ENCODE results near the gene FCAMR. TPM values are rescaled to one million over a fixed set of nuclear protein-coding genes. Genes with fewer than 3 reads are reported as not detected.
A peak's percentile ranks its signal among the peaks of the same experiment; 100 is the strongest.
"Not testable (repeated sequence)": the region's sequence is repeated elsewhere in the genome, so short reads cannot be mapped to it uniquely, and the experiment has no call there.

The FCAMR gene
- polyA plus RNA-seq, 1 donor from 2014 or later, result not detected

GRCh38 chr1:206939841-206940587 lies 30.2 kb downstream of the FCAMR start:
- Mint-ChIP-seq H3K4me1 (peaks cover 0 to 2% (median 0%) of the 10 kb centered on the region in 3 donors), H3K27ac (no peak overlapping the region), H3K4me3 (no peak overlapping the region), H3K36me3 (no peaks in the 10 kb centered on the region), H3K9me3 (no peaks in the 10 kb centered on the region), H3K27me3 (no peaks in the 10 kb centered on the region)

DNA sequence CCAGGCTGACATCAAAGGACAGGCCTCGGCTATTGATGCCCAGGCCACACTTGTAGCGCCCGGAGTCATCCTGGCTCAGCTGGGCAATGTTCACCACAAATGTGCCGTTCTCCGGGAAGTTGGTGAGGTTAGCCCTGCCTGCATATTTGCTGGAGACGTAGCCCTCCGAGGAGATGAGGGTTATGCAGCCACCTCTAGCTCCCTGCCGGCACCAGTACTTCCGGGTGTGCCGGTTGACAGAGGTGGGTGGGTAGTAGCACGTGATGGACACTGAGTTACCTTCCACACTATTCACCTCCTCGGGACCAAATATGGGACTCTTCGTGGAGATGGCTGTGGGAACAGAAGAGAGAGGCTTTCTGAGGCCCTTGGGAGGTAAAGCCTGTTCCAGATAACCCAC lies 31.1 kb downstream of the FCAMR start:
- no peaks in the 10 kb centered on the region for H3K4me1 Mint-ChIP-seq
- no peaks in the 10 kb centered on the region for H3K9me3 Mint-ChIP-seq
- H3K27me3 Mint-ChIP-seq, result no peaks in the 10 kb centered on the region
- H3K27ac Mint-ChIP-seq, result no peak overlapping the region
- peak overlapping the region in 1 of 4 donors; percentile 18 for H3K4me3 Mint-ChIP-seq
- H3K36me3 Mint-ChIP-seq, result no peaks in the 10 kb centered on the region

DNA sequence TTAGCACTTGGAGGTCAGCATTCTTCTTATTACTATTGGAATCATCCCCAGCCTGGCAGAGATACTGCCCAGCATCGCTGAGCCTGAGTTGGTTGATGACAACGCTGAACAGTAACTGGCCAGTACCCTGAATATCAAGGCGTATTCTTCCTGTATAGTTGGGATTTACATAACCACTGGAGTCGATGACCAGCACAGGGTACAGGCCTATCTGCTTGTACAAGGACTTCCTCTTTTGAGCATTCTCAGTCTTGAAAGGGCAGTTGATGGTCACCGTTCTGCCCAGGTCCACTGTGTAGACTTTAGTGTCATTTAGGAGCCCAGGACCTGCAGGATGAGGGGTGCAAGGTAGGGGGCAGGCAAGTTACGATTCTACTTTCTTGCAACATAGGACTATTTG lies 32.8 kb downstream of the FCAMR start:
- H3K9me3 Mint-ChIP-seq, result no peaks in the 10 kb centered on the region
- peaks cover 11 to 12% (median 11%) of the 10 kb centered on the region in 3 donors for H3K4me1 Mint-ChIP-seq
- H3K27ac Mint-ChIP-seq, result no peak overlapping the region
- H3K36me3 Mint-ChIP-seq, result no peaks in the 10 kb centered on the region
- H3K27me3 Mint-ChIP-seq, result no peaks in the 10 kb centered on the region
- no peak overlapping the region for H3K4me3 Mint-ChIP-seq

- peak overlapping the region in 1 of 3 donors; percentile 25 for H3K27ac Mint-ChIP-seq
- H3K4me1 Mint-ChIP-seq, result peaks cover 28 to 30% (median 29%) of the 10 kb centered on the region in 3 donors
- no peaks in the 10 kb centered on the region for H3K36me3 Mint-ChIP-seq
- H3K27me3 Mint-ChIP-seq, result no peaks in the 10 kb centered on the region
- no peak overlapping the region for H3K4me3 Mint-ChIP-seq
- H3K9me3 Mint-ChIP-seq, result no peaks in the 10 kb centered on the region
These were observed 34.7 kb downstream of the FCAMR start for GRCh38 chr1:206935491-206936067.

DNA sequence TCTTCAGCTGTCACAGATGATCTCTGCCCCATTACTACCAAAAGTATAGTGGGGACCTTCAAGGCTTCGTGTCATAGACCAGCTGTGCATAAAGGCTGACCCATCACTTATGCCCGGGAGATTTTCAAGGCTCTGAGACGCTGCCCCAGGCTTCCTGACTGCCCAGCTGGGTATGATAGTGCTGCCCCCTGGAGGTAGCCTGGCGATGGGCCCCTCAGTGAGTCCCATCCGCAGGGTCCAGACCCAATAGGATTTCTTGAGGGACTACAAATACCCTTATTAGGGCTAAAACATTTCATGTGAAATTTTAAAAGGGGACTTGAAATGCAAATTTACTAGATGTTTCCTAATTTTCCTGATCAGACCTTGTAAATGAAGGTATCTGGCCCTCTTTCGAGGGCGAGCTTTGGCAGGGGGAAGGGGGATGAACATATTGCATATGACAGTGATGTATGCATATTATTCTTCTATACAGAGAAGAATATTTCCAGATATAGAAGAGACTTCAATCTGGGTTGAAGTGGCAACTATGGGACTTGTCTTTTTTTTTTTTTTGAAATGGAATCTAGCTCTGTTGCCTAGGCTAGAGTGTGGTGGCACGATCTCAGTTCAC lies 36.8 kb downstream of the FCAMR start:
- Mint-ChIP-seq H3K27ac (peak overlapping the region in 1 of 3 donors; percentile 97), H3K9me3 (no peaks in the 10 kb centered on the region), H3K4me3 (peak overlapping the region in 1 of 4 donors; percentile 46), H3K36me3 (no peaks in the 10 kb centered on the region), H3K4me1 (peaks cover 40 to 44% (median 43%) of the 10 kb centered on the region in 3 donors), H3K27me3 (no peaks in the 10 kb centered on the region)

DNA sequence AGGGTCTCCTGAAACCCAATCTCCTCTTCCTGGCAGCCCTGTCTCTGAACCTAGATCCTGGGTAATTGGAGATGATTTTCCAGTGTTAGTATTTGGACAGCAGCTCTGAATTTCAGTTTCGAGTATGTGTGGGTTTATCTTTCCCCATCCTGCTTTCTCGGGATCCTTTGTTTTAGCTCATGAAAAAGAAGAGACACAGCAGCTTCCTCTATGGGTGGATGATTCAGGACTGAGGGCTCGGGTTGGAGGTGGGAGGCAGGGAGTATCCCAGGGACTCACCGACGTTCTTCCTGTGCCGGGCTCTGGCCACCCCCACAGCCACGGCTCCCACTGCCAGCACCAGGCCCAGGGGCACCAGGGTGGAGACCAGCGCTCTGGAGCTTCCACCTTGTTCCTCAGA lies 38.1 kb downstream of the FCAMR start:
- Mint-ChIP-seq H3K27me3 (no peaks in the 10 kb centered on the region), H3K9me3 (no peaks in the 10 kb centered on the region), H3K27ac (peak overlapping the region; percentile 46 to 100 (median 97)), H3K36me3 (no peaks in the 10 kb centered on the region), H3K4me1 (peaks cover 43 to 56% (median 51%) of the 10 kb centered on the region in 3 donors), H3K4me3 (peak overlapping the region in 2 of 4 donors; percentile 34 to 95)

GRCh38 chr1:206931709-206932108 lies 38.6 kb downstream of the FCAMR start:
- H3K27me3 Mint-ChIP-seq, result no peaks in the 10 kb centered on the region
- H3K4me1 Mint-ChIP-seq, result peaks cover 43 to 59% (median 52%) of the 10 kb centered on the region in 3 donors
- no peaks in the 10 kb centered on the region for H3K36me3 Mint-ChIP-seq
- H3K9me3 Mint-ChIP-seq, result no peaks in the 10 kb centered on the region
- peak overlapping the region; percentile 97 to 100 (median 97) for H3K27ac Mint-ChIP-seq
- peak overlapping the region in 3 of 4 donors; percentile 34 to 95 (median 78) for H3K4me3 Mint-ChIP-seq

DNA sequence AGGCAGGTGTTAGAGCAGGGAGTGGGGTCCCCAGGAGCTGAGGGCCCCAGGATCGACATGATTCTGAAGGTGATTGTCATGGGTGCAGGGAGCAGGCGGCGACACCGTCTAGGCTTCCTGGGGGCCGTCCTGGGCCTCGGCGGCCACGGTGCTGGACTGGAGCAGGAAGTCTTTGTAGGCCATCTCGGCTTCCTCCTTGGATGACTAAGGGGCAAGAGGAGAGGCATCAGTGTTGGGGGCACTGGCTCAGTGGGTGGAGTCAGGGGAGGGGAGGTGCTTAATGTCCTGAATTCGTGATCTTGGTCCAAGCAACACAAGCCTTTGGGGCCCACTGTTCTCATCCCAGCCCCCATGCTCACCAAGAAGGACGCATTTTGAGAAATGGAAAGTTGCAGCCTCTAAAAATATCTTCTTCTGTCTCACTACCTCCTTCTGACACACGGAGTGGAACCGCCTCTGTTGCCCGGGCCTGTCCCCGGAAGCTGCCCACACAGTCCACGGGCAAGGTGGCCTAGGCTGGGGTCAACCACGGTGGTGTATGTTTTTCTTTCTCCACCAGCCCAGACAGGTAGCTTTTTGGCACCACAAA lies 40.0 kb downstream of the FCAMR start:
- H3K4me1 Mint-ChIP-seq, result peaks cover 43 to 67% (median 58%) of the 10 kb centered on the region in 3 donors
- no peaks in the 10 kb centered on the region for H3K9me3 Mint-ChIP-seq

DNA sequence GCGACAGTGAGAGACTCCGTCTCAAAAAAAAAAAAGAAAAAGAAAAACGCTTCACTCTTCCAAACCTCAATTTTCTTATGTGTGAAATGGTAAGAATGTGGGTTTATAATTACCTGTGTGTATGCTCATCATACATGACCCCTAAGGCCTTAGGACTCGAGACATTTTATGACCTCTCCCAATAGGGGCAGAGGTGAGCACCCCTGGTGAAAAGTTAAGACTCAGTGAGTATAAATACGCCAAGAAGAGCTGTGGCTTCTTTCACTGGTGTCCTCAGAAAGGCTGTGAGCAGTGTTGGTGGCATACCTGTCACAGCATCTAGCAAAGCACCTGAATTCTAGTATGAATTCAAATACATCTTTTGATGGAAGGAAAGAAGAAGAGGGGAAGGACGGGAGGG lies 40.7 kb downstream of the FCAMR start:
- no peaks in the 10 kb centered on the region for H3K27me3 Mint-ChIP-seq
- H3K4me1 Mint-ChIP-seq, result peaks cover 43 to 67% (median 58%) of the 10 kb centered on the region in 3 donors
- no peaks in the 10 kb centered on the region for H3K36me3 Mint-ChIP-seq
- H3K27ac Mint-ChIP-seq, result peak overlapping the region; percentile 97 to 100 (median 97)
- H3K4me3 Mint-ChIP-seq, result peak overlapping the region in 3 of 4 donors; percentile 78 to 95 (median 90)
- no peaks in the 10 kb centered on the region for H3K9me3 Mint-ChIP-seq

More for the DNA sequence above, 40.0 kb downstream of the FCAMR start:
- no peaks in the 10 kb centered on the region for H3K27me3 Mint-ChIP-seq
- H3K36me3 Mint-ChIP-seq, result no peaks in the 10 kb centered on the region
- peak overlapping the region; percentile 67 to 95 (median 84) for H3K4me3 Mint-ChIP-seq
- H3K27ac Mint-ChIP-seq, result peak overlapping the region; percentile 97 to 100 (median 97)

DNA sequence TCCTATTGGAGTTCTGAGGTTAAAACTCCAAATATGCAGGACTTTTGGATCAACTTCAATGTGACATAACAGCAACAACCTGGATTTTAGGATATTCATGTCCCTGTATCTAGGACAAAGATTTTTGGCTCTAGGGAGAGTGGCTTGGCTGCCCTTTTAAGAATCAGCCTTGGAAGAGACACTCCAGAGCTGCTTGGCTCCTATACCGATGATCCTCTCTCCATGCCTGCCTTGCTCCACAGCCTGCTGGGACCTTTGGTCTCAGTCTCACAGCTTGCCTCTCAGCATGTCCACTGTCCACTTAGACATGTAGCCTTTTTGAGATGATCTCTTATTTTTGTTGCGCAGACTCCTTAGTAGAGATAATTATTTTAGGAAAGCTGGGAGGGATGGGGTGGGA lies 44.0 kb downstream of the FCAMR start:
- no peaks in the 10 kb centered on the region for H3K9me3 Mint-ChIP-seq
- no peaks in the 10 kb centered on the region for H3K36me3 Mint-ChIP-seq
- H3K4me1 Mint-ChIP-seq, result peaks cover 21 to 52% (median 43%) of the 10 kb centered on the region in 3 donors
- H3K27ac Mint-ChIP-seq, result peak overlapping the region in 1 of 3 donors; percentile 71
- no peaks in the 10 kb centered on the region for H3K27me3 Mint-ChIP-seq
- H3K4me3 Mint-ChIP-seq, result peak overlapping the region in 1 of 4 donors; percentile 30

GRCh38 chr1:206925106-206925736 lies 45.0 kb downstream of the FCAMR start:
- H3K4me3 Mint-ChIP-seq, result no peak overlapping the region
- no peaks in the 10 kb centered on the region for H3K27me3 Mint-ChIP-seq
- no peaks in the 10 kb centered on the region for H3K9me3 Mint-ChIP-seq
- no peak overlapping the region for H3K27ac Mint-ChIP-seq
- H3K36me3 Mint-ChIP-seq, result peaks cover 3% of the 10 kb centered on the region
- H3K4me1 Mint-ChIP-seq, result peaks cover 10 to 43% (median 32%) of the 10 kb centered on the region in 3 donors

DNA sequence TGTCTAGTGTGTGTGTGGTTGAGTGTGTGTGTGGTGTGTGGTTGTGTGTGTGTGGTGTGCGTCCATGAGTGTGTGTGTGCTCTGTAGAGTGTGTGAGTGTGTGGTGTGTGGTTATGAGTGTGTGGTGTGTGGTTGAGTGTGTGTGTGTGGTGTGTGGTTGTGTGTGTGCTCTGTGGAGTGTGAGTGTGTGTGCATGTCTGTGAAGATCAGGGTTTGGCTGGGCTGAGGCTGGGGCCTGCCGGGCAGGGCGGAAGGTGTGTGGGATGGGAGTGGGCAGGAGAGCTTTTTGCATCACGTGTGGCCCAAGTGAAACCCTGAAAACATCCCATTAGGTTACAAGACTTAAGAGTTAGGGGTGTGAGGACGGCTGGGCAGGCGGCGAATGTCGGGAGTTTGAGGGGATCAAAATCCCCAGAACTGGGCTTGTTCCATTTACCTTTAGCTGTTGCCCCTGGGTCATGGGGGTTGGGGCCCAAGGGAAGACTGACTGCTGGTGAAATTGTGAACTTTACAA lies 45.6 kb downstream of the FCAMR start:
- no peak overlapping the region for H3K4me3 Mint-ChIP-seq
- H3K4me1 Mint-ChIP-seq, result peaks cover 7 to 40% (median 27%) of the 10 kb centered on the region in 3 donors
- no peak overlapping the region for H3K27ac Mint-ChIP-seq
- peaks cover 6% of the 10 kb centered on the region for H3K36me3 Mint-ChIP-seq
- H3K27me3 Mint-ChIP-seq, result no peaks in the 10 kb centered on the region
- H3K9me3 Mint-ChIP-seq, result no peaks in the 10 kb centered on the region

GRCh38 chr1:206923961-206924557 lies 46.2 kb downstream of the FCAMR start:
- H3K27me3 Mint-ChIP-seq, H3K27ac Mint-ChIP-seq, H3K9me3 Mint-ChIP-seq, H3K36me3 Mint-ChIP-seq, H3K4me3 Mint-ChIP-seq: not testable (repeated sequence)
- H3K4me1 Mint-ChIP-seq, result peaks cover 3 to 38% (median 24%) of the 10 kb centered on the region in 3 donors
